SU-DHL-6 (cell line): Measurements from ENCODE around the gene TMEM208.

Source experiments
- H2AFZ ChIP-seq: fragments of 200-600 bp; sonication (generic); 2 replicates; pipeline ENCODE4 v1.6.1; 2014; ENCODE audit warnings: low read depth, mild to moderate bottlenecking, moderate library complexity, mixed read lengths, antibody characterized with exemption, low read length; ENCODE audit not compliant: severe bottlenecking
- H3F3A ChIP-seq: fragments of 200-600 bp; shearing (Covaris generic); 2 replicates; pipeline ENCODE4 v1.6.0; 2016; ENCODE audit warnings: antibody characterized with exemption, mild to moderate bottlenecking; ENCODE audit not compliant: insufficient read depth
- H3K27ac ChIP-seq: fragments of 200-600 bp; sonication (generic); 2 replicates; pipeline ENCODE4 v1.5.1; 2016; ENCODE audit warnings: low read depth, mild to moderate bottlenecking, low read length, moderate library complexity, mixed read lengths
- H3K27me3 ChIP-seq: fragments of 200-600 bp; sonication (generic), shearing (Covaris generic); 2 replicates; pipeline ENCODE4 v1.6.0; 2014; ENCODE audit warnings: mild to moderate bottlenecking, low read length
- H3K36me3 ChIP-seq: fragments of 200-600 bp; sonication (generic); 2 replicates; pipeline ENCODE4 v1.6.1; 2014; ENCODE audit warnings: mild to moderate bottlenecking, low read length, mixed read lengths
- H3K4me2 ChIP-seq: fragments of 300-600, 200-600 bp; shearing (Covaris generic), sonication (generic); 2 replicates; pipeline ENCODE4 v1.6.0; 2014; ENCODE audit warnings: low read length, low read depth, mild to moderate bottlenecking; ENCODE audit not compliant: poor library complexity, severe bottlenecking
- H3K4me3 ChIP-seq: fragments of 200-600 bp; sonication (generic); 2 replicates; pipeline ENCODE4 v1.5.1; 2014; ENCODE audit warnings: antibody characterized with exemption, low read length, mild to moderate bottlenecking, mixed read lengths; ENCODE audit not compliant: insufficient read depth, poor library complexity, severe bottlenecking
- H3K79me2 ChIP-seq: fragments of 200-600 bp; sonication (generic); 2 replicates; pipeline ENCODE4 v1.6.1; 2014; ENCODE audit warnings: mild to moderate bottlenecking, low read length, moderate library complexity; ENCODE audit not compliant: insufficient read depth
- H3K9ac ChIP-seq: fragments of 200-600 bp; sonication (generic); 2 replicates; pipeline ENCODE4 v1.7.0; 2014; ENCODE audit warnings: mild to moderate bottlenecking, low read length
- H3K9me2 ChIP-seq: fragments of 200-600 bp; sonication (generic); replicated peaks from 2 replicates; pipeline ENCODE4 v1.6.1; 2014; ENCODE audit warnings: low read length; ENCODE audit not compliant: insufficient read depth
- H3K9me3 ChIP-seq: fragments of 200-600 bp; sonication (generic); 2 replicates; pipeline ENCODE4 v1.6.1; 2014; ENCODE audit warnings: low read length, mixed read lengths; ENCODE audit not compliant: insufficient read depth
- H4K20me1 ChIP-seq: fragments of 200-600 bp; sonication (generic); 2 replicates; pipeline ENCODE4 v1.6.1; 2014; ENCODE audit warnings: low read depth, mild to moderate bottlenecking, antibody characterized with exemption, low read length, moderate library complexity, mixed read lengths
- EZH2phosphoT487 ChIP-seq: fragments of 200-600 bp; sonication (generic), shearing (Covaris generic); conservative IDR thresholded peaks from 2 replicates; pipeline ENCODE4 v1.6.1; 2018; ENCODE audit warnings: mild to moderate bottlenecking, antibody characterized with exemption, low read length, moderate library complexity, mixed read lengths
- TF ChIP-seq, protein P1 (sequence below): fragments of 200-600 bp; sonication (generic); IDR thresholded peaks from one replicate; pipeline ENCODE4 v1.5.1; 2017; ENCODE audit warnings: antibody characterized with exemption, mild to moderate bottlenecking, low read length, moderate library complexity; ENCODE audit not compliant: insufficient read depth, poor library complexity, severe bottlenecking

The TMEM208 gene

DNA sequence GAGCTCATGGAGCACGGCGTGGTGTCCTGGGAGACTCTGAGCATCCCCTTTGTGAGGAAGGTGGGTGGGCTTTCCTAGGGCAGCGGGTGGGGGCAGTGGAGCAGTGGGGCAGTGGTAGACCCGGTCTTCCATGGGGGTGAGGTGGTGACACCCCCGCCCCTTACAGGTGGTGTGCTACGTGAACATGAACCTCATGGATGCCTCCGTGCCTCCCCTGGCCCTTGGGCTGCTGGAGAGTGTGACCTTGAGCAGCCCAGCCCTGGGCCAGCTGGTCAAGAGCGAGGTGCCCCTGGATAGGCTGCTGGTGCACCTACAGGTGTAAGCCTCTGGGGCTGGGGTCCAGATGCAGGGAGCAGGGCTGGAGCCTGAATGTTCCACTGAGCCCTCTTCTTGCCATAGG is 26.4 kb upstream of the TMEM208 start:
- Histone ChIP-seq H3K36me3 (no peaks in the 10 kb centered on the region), H3K27ac (no peak overlapping the region), H3K4me3 (no peak overlapping the region), H3K9me3 (no peaks in the 10 kb centered on the region), H3K4me2 (no peak overlapping the region), H4K20me1 (no peaks in the 10 kb centered on the region), H2AFZ (no peak overlapping the region), H3K79me2 (no peaks in the 10 kb centered on the region), H3K9ac (no peak overlapping the region), H3F3A (no peaks in the 10 kb centered on the region), H3K27me3 (no peaks in the 10 kb centered on the region), H3K9me2 (no peaks in the 10 kb centered on the region)
- TF ChIP-seq, protein P1, sequence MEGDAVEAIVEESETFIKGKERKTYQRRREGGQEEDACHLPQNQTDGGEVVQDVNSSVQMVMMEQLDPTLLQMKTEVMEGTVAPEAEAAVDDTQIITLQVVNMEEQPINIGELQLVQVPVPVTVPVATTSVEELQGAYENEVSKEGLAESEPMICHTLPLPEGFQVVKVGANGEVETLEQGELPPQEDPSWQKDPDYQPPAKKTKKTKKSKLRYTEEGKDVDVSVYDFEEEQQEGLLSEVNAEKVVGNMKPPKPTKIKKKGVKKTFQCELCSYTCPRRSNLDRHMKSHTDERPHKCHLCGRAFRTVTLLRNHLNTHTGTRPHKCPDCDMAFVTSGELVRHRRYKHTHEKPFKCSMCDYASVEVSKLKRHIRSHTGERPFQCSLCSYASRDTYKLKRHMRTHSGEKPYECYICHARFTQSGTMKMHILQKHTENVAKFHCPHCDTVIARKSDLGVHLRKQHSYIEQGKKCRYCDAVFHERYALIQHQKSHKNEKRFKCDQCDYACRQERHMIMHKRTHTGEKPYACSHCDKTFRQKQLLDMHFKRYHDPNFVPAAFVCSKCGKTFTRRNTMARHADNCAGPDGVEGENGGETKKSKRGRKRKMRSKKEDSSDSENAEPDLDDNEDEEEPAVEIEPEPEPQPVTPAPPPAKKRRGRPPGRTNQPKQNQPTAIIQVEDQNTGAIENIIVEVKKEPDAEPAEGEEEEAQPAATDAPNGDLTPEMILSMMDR, result no peak

DNA sequence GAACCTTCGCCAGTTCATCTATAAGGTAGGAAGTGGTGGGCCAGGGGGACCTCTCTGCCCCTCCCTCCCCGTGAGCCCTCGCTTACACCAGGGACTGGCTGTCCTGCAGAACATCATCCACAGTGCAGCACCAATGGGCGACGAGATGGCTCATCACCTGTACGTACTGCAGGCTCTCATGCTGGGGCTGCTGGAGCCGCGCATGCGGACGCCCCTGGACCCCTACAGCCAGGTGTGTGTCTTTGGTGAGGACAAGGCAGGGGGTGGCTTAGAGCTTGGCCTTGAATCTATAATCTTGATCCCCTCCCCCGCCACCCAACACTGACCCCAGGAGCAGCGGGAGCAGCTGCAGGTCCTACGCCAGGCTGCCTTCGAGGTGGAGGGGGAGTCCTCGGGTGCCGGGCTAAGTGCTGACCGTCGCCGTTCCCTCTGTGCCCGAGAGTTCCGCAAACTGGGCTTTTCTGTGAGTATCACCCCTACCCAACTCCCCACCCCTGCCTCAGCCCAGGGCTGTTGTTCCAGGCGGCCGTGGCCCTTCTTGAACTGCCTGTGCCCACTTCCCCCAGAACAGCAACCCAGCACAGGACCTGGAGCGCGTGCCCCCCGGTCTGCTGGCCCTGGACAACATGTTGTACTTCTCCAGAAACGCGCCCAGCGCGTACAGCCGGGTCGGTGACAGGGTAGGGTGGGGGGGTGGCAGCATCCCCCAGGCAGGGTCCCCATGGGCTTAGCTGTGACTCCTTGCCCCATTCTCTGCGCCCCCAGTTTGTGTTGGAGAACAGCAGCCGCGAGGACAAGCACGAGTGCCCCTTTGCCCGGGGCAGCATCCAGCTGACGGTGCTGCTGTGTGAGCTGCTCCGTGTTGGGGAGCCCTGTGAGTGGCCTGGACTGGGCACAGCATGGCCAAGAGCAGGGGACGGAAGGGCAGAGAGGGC is 25.3 kb upstream of the TMEM208 start:
- no peak overlapping the region for H3K27ac ChIP-seq
- H3K4me3 ChIP-seq, result no peak overlapping the region
- H3K9me3 ChIP-seq, result no peaks in the 10 kb centered on the region
- no peaks in the 10 kb centered on the region for H3K36me3 ChIP-seq
- H3K27me3 ChIP-seq, result no peaks in the 10 kb centered on the region
- H2AFZ ChIP-seq, result no peak overlapping the region
- H3K9ac ChIP-seq, result no peak overlapping the region
- H3K9me2 ChIP-seq, result no peaks in the 10 kb centered on the region
- no peaks in the 10 kb centered on the region for H4K20me1 ChIP-seq
- TF ChIP-seq, protein P1, result no peak
- no peak for TF ChIP-seq EZH2phosphoT487
- H3K4me2 ChIP-seq, result no peak overlapping the region
- H3F3A ChIP-seq, result no peaks in the 10 kb centered on the region
- no peaks in the 10 kb centered on the region for H3K79me2 ChIP-seq

DNA sequence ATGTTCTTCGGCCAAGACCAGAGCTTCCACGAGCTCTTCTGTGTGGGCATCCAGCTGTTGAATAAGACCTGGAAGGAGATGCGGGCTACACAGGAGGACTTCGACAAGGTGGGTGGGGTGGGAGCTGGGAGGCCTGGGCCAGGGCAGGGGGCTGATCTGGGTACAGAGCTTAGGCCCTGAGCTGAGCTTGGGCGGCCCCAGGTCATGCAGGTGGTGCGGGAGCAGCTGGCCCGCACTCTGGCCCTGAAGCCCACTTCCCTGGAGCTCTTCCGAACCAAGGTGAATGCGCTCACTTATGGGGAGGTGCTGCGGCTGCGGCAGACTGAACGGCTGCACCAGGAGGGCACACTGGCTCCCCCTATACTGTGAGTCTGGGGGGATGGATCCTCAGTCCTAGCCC is 24.5 kb upstream of the TMEM208 start:
- Histone ChIP-seq H3K79me2 (no peaks in the 10 kb centered on the region), H4K20me1 (no peaks in the 10 kb centered on the region), H3K9ac (no peak overlapping the region), H3K27me3 (no peaks in the 10 kb centered on the region), H3K36me3 (no peaks in the 10 kb centered on the region), H3K4me3 (no peak overlapping the region), H3K4me2 (no peak overlapping the region), H3K9me3 (no peaks in the 10 kb centered on the region), H3K27ac (no peak overlapping the region), H3F3A (no peaks in the 10 kb centered on the region), H2AFZ (no peak overlapping the region), H3K9me2 (no peaks in the 10 kb centered on the region)
- TF ChIP-seq, protein P1, result no peak
- TF ChIP-seq EZH2phosphoT487, result no peak
